NCI-H1436 (cell line): ENCODE data around the gene PAX6.

Source experiments
- DNase-seq: peaks from one replicate; lab custom pipeline; 2025; lab: John Stamatoyannopoulos, UW

The PAX6 gene

DNA sequence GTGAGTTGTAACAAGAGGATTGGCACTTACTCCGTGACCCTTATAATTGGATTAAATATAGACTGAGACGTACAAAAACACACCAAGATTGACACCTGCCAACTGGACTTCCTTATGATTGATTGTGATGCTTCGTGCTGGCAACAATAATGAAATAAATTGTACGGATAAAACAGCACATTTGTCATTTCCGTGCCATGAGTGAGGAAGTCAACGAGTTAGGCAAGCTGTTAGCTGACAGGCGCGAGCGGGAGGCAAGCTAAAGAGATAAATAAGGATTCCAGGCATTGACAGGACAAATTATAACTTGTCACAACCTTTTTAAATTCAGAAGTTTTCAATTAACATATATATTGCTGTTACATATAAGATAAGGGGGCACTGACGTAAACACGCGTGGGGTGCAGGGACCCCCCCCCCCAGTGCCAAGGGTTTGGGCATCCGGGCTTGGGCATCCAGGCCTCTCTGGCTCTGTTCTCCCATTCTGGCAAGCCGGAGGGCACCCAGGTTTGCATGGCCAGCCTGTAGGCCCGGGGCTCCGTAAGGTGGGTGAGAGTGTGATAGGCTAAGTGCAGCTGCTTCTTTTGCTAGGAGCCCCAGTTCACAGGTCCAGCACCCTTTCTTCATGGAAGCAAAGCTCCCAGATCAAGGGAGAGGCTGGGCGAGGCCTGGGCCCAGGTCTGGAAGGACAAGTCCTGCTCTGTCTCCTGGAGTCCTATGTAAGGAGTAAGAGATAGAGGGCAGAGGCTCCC, 11.2 kb upstream of the PAX6 start:
- no peak for DNase-seq

- no peak for DNase-seq
These were observed 10.6 kb upstream of the PAX6 start for GRCh38 chr11:31821766-31822165.

DNA sequence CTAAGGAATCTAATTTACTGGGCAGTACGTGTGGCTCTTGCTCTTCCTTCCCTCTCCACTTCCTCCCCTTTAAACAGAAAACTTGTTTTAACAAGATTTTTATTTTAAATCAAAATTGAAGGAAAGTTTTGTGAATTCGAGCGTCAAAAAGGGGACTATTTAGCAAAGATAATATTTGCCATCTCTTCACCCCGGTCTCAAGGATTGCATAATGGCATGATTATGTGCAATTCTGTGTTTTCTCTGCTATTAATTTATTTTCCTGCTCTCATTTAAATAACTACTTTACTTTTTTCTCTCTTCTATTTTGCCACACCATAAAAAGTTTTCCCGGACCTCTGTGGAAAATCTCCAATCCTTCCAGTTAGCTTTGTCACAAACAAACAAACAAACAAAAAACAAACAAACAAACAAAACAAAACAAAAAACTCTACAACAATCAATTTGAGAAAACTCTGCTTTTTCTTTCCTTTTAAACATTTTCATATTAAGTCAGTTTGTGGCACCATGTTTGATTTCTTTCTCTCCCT, 10.2 kb upstream of the PAX6 start:
- no peak for DNase-seq

DNA sequence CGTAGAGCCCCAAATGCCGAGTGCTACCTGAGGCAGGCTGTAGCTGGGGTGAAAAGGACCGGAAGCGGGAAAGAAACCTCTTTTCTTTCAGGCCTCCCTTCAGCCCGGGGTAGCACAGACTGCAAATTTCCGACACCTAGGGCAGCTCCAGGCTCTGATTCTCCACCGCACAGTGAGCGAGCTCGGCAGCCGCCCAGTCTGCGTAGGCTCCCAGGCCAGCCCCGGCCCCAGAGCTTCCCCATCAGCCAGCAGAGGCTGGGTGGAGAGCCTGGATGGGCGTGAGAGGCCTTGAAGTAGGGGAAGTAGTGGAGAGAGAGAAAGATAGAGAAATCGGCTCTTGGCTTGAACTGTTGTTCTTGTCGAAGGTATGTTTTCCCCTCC, 9.3 kb upstream of the PAX6 start:
- DNase-seq: no peak

GRCh38 chr11:31819621-31820437, 8.7 kb upstream of the PAX6 start:
- no peak for DNase-seq

DNA sequence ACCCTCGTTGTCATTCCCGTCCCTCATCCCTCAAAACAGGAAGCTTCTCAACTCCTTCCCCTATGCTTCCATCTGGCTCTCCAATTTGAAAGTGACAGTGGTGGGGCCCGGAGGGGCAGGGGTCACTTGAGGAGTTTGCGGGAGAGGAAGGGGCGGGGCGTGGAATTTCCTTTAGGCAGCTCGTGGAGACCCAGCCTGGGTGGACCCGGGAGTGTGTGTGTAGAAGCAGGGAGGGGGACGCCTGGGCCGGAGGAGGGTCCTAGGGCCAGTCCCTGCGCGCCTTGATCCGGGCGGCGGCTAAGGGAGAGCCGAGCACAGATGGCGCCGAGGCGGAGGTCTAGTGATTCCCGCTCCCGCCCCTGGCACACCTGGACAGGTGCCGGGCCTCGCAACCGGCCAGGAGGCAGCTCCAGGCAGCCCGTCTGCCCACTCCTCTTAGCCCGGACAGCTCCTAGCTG, 7.8 kb upstream of the PAX6 start:
- no peak for DNase-seq

DNA sequence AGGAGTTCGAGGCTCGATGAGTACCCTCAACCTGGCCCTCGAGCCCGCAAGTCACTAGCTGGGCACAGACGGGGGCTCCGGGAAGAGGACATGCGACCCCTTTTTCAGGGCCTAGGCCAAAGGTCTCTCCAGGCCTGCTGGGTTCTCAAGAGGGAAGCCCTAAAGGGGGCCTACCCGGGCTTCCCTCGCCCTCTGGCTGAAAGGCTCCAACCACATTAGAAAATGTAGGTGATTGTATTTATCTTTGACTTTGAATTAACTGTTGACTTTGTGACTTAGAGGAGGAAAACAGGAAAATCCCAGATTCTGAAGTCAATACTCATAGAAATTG, 7.3 kb upstream of the PAX6 start:
- DNase-seq: no peak

GRCh38 chr11:31817621-31818424, 6.7 kb upstream of the PAX6 start:
- no peak for DNase-seq

- no peak for DNase-seq
These were observed 6.0 kb upstream of the PAX6 start for GRCh38 chr11:31817054-31817620.

- DNase-seq: no peak
These were observed 5.4 kb upstream of the PAX6 start for GRCh38 chr11:31816468-31817053.

GRCh38 chr11:31815711-31816467, 4.8 kb upstream of the PAX6 start:
- DNase-seq: no peak

DNA sequence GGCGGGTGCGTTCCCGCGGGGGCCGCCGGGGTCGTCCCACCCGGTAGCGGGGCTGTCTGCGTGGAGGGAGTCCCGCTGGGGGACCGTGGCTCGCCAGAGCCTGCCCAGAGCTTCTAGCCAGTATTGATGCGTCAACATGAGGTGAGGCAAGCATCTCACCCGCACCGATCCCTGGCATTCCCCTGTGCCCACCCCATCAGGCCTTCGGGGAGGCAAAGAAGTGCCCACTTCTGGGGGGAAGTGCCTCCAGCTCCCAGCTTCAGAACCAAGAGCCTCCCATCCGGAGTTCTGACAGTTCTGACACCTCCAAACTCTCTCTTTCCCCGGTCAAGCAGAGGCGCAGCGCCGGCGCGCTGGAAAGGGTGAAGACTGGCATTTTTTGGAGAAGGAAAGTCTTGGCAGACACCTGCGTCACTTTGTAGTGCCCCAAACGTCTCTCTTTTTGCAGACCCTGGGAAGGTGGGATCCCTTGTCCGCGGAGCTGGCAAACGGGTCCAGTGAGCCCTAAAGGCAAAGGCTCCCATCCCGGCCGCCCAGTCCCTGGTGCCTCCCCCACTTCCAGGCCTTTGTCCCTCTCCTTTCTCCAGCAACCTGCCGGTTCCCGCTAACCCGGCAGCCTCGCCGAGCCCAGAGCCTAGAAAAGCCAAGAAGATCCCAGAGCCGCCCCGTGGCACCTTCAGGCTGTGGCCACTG, 3.2 kb upstream of the PAX6 start:
- DNase-seq: no peak

- no peak for DNase-seq
These were observed 2.5 kb upstream of the PAX6 start for GRCh38 chr11:31813391-31814175.

GRCh38 chr11:31812383-31813381, 1.6 kb upstream of the PAX6 start:
- no peak for DNase-seq

DNA sequence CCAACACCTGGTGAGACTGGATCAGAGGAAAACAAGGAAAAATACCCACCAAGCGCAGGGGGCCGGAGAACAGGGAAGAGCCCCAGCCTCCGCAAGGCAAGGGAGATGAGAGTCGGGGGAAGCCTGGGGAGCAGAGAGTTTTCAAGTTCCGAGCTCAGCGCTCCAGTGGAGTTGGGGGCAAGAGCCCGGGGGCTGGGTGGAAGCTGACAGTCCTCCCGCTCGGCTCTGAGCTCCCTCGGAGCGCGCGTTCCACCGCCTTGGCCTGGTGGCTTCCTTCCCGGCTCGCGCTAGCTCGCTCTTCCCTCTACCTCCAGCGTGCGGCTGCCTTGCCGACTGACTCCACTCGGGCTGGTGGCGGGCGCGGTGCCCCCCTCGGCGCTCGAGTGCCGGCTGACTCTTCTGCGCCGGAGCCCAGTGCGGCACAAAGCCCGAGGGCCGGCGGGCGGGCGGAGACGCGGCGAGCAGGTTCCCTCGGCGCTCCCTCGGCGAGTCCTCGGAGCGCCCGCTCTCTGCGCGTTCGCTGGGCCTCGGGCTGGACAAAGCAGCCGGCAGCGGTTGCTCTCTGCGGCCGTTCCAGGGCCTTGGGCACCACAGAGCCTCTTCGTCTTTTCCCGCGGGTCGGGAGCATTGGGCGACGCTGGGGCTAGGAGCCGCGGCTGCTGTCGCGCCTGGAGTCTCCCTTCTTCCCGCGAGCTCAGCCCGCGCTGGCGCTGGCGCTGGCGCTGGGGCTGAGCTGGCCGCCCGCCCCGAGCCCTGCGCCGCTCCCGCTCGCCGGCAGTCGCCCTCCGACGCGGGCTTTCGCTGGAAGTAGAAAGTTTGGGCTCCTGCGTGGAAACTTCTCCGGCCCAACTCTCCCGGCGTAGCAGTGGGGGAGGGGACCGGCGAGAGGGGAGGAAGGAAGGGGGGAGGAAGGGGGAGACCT, 1.0 kb downstream of the PAX6 start:
- peak; percentile 12 for DNase-seq

GRCh38 chr11:31809541-31809856, 1.6 kb downstream of the PAX6 start:
- DNase-seq: no peak
